SW480 (cell line): ENCODE data around the gene IL23R.

Experiments
- DNase-seq: peaks from one replicate; pipeline ENCODE4 v3.0.0-alpha.2; 2016; ENCODE audit warnings: low spot score

IL23R gene

DNA sequence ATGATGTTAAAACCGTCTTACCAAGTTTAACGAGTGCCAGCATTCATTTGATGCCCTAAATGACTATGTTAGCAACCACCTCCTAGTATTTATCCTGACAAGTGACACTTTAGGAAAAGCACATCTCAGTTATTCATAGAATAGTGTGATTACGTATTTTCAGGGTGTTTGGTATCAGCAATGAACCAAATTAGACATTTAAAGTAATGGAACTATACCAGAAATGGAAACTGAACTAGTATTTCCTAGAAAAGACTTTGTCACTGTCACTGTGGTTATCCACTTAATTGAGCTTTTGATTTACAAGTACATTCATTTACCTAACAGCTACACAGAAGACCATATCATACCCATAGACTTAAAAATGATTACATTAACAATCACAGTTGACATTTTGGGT, 137.8 kb downstream of the IL23R start:
- no peak for DNase-seq

DNA sequence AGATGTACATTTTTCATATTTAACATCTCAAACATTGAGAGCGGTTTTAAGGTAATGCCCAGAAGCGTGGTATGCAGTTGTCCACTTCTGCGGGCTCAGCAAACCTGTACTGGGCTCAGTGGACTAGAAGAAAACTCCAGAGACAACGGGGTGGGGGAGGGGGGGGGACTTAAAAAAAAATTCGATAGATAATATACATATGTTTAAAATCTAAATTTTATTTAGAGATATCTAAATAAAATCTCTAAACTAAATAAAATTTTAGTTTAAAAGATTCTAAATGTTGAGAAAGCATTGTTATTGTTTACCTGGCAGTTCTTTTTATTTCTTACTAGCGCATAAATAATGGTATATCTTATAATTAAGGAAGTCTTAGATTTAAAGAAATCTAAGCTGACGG, 140.3 kb downstream of the IL23R start:
- no peak for DNase-seq

DNA sequence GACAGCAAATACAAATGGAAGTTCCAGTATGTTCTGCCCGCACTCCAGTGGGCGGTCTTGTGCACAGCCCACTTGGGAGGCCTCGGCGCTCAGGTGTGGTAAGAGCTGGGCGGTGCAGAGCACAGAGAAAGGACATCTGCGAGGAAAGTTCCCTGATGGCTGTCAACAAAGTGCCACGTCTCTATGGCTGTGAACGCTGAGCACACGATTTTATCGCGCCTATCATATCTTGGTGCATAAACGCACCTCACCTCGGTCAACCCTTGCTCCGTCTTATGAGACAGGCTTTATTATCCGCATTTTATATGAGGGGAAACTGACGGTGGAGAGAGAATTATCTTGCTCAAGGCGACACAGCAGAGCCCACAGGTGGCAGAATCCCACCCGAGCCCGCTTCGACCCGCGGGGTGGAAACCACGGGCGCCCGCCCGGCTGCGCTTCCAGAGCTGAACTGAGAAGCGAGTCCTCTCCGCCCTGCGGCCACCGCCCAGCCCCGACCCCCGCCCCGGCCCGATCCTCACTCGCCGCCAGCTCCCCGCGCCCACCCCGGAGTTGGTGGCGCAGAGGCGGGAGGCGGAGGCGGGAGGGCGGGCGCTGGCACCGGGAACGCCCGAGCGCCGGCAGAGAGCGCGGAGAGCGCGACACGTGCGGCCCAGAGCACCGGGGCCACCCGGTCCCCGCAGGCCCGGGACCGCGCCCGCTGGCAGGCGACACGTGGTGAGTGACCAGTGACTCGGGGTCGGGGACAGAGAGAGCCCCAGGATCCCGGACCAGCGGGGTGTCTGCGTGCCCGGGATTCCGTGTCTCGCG, 141.2 kb downstream of the IL23R start, which contains the start of gene IL12RB2:
IL12RB2 (plus strand) TSS at position 623 of the 810 bp plus-strand sequence. CDS start 12,496 bp downstream, outside the sequence.
- peak; percentile 22 for DNase-seq

DNA sequence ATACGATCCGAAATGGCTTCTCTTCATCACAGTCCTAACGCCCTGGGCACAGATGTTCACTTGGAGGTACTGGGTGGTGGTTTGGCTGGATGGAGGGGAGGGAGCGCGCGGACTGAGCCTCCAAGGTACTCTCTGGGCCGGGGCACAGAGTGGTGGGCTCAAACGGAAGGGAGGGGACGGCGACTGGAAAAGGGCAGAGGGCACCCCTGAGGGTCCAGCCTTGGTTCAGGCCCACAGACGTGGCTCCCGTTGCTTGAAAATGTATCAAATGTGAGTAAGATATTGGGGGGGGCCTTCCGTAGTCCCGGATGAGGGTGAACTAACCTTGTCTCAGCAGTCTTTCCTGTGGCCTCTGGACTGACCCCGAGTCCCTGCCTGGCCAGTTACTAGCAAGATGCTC, 141.9 kb downstream of the IL23R start:
- DNase-seq = no peak
